Measurements from ENCODE around the gene TCTN1. TPM values are rescaled to one million over a fixed set of nuclear protein-coding genes. Genes with fewer than 3 reads are reported as not detected.

Gene TCTN1
- total and polyA plus RNA-seq, 2 of the 13 experiments (the other 11 are each of a cell fraction or from before 2014, with no cell fraction given): 13.6 to 16.0 TPM

DNA sequence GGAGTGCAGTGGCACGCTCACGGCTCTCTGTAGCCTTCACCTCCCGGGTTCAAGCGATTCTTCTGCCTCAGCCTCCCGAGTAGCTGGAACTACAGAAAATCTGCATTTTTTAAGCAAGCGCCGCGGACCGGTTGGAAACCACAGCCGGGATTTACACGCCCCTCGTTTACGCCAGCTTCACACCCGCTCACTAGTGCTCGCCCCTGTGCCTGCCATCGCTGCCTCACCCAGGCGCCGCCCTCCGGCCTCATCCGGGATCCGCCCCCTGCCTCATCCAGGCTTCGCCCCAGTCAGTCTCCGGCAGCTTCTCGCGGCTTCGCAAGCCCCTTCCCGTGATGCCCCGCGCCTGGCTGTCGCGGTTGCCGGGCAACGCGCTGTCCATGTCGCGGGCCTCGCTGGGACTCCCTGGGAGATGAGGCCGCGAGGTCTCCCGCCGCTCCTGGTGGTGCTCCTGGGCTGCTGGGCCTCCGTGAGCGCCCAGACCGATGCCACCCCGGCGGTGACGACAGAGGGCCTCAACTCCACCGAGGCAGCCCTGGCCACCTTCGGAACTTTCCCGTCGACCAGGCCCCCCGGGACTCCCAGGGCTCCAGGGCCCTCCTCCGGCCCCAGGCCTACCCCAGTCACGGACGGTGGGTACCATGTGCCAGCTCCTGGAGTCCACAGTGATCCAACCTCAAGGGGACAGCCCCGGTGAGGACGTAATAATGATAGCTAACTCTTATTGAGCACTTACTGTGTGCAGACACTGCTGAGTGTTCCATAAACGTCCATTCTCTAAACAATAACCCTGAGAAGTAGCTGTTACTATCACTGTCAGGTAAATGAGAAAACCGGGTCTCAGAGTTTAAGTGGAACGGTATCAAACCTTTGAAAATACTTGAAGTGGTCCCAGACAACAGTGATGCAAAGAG is at the start of gene TCTN1 (continued):
- TF ChIP-seq GTF2F1 (IDR thresholded peaks at IDR 0.05; ENCODE audit: low read length) (no peak), ZBTB7A (CRISPR knock-in tag; IDR thresholded peaks at IDR 0.05) (no peak), ATAD3A (CRISPR knock-in tag; IDR thresholded peaks at IDR 0.05) (no peak), HMG20A (CRISPR knock-in tag; IDR thresholded peaks at IDR 0.05; ENCODE audit: borderline replicate concordance) (no peak), JUND (CRISPR knock-in tag; IDR thresholded peaks at IDR 0.05) (no peak), TBX2 (CRISPR knock-in tag; IDR thresholded peaks at IDR 0.05; ENCODE audit: borderline replicate concordance) (peak; percentile 71; the same call in 1 of the 2 replicates), HIVEP1 (CRISPR knock-in tag; IDR thresholded peaks at IDR 0.05) (peak; percentile 89)
- TF ChIP-seq, protein P1, sequence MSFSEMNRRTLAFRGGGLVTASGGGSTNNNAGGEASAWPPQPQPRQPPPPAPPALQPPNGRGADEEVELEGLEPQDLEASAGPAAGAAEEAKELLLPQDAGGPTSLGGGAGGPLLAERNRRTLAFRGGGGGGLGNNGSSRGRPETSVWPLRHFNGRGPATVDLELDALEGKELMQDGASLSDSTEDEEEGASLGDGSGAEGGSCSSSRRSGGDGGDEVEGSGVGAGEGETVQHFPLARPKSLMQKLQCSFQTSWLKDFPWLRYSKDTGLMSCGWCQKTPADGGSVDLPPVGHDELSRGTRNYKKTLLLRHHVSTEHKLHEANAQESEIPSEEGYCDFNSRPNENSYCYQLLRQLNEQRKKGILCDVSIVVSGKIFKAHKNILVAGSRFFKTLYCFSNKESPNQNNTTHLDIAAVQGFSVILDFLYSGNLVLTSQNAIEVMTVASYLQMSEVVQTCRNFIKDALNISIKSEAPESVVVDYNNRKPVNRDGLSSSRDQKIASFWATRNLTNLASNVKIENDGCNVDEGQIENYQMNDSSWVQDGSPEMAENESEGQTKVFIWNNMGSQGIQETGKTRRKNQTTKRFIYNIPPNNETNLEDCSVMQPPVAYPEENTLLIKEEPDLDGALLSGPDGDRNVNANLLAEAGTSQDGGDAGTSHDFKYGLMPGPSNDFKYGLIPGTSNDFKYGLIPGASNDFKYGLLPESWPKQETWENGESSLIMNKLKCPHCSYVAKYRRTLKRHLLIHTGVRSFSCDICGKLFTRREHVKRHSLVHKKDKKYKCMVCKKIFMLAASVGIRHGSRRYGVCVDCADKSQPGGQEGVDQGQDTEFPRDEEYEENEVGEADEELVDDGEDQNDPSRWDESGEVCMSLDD (CRISPR knock-in tag; IDR thresholded peaks at IDR 0.05; ENCODE audit: borderline replicate concordance): peak; percentile 37; the same call in 1 of the 2 replicates
- TF ChIP-seq, protein P2, sequence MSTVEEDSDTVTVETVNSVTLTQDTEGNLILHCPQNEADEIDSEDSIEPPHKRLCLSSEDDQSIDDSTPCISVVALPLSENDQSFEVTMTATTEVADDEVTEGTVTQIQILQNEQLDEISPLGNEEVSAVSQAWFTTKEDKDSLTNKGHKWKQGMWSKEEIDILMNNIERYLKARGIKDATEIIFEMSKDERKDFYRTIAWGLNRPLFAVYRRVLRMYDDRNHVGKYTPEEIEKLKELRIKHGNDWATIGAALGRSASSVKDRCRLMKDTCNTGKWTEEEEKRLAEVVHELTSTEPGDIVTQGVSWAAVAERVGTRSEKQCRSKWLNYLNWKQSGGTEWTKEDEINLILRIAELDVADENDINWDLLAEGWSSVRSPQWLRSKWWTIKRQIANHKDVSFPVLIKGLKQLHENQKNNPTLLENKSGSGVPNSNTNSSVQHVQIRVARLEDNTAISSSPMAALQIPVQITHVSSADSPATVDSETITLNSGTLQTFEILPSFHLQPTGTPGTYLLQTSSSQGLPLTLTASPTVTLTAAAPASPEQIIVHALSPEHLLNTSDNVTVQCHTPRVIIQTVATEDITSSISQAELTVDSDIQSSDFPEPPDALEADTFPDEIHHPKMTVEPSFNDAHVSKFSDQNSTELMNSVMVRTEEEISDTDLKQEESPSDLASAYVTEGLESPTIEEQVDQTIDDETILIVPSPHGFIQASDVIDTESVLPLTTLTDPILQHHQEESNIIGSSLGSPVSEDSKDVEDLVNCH (CRISPR knock-in tag; IDR thresholded peaks at IDR 0.05): no peak
- TF ChIP-seq, protein P3, sequence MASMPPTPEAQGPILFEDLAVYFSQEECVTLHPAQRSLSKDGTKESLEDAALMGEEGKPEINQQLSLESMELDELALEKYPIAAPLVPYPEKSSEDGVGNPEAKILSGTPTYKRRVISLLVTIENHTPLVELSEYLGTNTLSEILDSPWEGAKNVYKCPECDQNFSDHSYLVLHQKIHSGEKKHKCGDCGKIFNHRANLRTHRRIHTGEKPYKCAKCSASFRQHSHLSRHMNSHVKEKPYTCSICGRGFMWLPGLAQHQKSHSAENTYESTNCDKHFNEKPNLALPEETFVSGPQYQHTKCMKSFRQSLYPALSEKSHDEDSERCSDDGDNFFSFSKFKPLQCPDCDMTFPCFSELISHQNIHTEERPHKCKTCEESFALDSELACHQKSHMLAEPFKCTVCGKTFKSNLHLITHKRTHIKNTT (CRISPR knock-in tag; IDR thresholded peaks at IDR 0.05): no peak
- TF ChIP-seq, protein P4, sequence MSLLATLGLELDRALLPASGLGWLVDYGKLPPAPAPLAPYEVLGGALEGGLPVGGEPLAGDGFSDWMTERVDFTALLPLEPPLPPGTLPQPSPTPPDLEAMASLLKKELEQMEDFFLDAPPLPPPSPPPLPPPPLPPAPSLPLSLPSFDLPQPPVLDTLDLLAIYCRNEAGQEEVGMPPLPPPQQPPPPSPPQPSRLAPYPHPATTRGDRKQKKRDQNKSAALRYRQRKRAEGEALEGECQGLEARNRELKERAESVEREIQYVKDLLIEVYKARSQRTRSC (CRISPR knock-in tag; IDR thresholded peaks at IDR 0.05; ENCODE audit: low read depth): no peak
- TF ChIP-seq, protein P5, sequence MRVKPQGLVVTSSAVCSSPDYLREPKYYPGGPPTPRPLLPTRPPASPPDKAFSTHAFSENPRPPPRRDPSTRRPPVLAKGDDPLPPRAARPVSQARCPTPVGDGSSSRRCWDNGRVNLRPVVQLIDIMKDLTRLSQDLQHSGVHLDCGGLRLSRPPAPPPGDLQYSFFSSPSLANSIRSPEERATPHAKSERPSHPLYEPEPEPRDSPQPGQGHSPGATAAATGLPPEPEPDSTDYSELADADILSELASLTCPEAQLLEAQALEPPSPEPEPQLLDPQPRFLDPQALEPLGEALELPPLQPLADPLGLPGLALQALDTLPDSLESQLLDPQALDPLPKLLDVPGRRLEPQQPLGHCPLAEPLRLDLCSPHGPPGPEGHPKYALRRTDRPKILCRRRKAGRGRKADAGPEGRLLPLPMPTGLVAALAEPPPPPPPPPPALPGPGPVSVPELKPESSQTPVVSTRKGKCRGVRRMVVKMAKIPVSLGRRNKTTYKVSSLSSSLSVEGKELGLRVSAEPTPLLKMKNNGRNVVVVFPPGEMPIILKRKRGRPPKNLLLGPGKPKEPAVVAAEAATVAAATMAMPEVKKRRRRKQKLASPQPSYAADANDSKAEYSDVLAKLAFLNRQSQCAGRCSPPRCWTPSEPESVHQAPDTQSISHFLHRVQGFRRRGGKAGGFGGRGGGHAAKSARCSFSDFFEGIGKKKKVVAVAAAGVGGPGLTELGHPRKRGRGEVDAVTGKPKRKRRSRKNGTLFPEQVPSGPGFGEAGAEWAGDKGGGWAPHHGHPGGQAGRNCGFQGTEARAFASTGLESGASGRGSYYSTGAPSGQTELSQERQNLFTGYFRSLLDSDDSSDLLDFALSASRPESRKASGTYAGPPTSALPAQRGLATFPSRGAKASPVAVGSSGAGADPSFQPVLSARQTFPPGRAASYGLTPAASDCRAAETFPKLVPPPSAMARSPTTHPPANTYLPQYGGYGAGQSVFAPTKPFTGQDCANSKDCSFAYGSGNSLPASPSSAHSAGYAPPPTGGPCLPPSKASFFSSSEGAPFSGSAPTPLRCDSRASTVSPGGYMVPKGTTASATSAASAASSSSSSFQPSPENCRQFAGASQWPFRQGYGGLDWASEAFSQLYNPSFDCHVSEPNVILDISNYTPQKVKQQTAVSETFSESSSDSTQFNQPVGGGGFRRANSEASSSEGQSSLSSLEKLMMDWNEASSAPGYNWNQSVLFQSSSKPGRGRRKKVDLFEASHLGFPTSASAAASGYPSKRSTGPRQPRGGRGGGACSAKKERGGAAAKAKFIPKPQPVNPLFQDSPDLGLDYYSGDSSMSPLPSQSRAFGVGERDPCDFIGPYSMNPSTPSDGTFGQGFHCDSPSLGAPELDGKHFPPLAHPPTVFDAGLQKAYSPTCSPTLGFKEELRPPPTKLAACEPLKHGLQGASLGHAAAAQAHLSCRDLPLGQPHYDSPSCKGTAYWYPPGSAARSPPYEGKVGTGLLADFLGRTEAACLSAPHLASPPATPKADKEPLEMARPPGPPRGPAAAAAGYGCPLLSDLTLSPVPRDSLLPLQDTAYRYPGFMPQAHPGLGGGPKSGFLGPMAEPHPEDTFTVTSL (CRISPR knock-in tag; IDR thresholded peaks at IDR 0.05; ENCODE audit: borderline replicate concordance): no peak
- TF ChIP-seq, protein P6, sequence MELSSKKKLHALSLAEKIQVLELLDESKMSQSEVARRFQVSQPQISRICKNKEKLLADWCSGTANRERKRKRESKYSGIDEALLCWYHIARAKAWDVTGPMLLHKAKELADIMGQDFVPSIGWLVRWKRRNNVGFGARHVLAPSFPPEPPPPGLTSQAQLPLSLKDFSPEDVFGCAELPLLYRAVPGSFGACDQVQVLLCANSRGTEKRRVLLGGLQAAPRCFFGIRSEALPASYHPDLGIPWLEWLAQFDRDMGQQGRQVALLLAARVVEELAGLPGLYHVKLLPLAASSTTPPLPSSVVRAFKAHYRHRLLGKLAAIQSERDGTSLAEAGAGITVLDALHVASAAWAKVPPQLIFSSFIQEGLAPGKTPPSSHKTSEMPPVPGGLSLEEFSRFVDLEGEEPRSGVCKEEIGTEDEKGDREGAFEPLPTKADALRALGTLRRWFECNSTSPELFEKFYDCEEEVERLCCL (CRISPR knock-in tag; IDR thresholded peaks at IDR 0.05; ENCODE audit: borderline replicate concordance): no peak
